ENCODE results near the gene JPH2. TPM values are rescaled to one million over a fixed set of nuclear protein-coding genes. Genes with fewer than 3 reads are reported as not detected.

The JPH2 gene
- total RNA-seq, 1 donor from 2014 or later, result 151 TPM

DNA sequence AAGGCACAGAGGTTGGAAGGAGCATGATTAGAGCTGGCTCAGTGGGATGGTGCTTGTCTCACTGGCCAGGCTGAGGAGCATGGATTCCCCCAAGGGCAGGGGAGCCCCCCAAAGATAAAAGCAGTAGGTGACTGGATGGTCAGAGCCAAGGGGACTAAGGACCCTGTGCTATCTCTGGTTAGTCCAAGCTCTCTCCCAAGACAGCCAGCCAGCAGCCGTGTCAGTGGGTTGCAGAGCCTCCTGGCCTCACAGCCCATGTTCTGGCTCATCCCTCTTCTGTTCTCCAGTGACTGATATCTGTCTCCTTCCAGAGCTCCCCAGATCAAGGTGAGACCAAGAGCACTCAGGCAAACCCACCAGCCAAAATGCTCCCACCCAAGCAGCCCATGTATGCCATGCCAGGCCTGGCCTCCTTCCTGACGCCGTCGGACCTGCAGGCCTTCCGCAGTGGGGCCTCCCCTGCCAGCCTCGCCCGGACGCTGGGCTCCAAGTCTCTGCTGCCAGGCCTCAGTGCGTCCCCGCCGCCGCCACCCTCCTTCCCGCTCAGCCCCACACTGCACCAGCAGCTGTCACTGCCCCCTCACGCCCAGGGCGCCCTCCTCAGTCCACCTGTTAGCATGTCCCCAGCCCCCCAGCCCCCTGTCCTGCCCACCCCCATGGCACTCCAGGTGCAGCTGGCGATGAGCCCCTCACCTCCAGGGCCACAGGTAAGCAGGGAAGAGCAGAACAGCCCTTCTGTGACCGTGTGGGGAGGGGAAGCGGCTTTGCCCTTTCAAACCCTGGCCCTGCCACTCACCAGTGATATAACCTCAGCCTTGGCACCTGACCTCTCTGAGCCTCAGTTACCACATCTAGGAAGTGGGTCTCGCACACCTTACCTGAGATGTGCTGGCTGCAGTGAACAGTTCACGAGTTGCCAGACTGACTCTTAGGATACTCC is 121.3 kb downstream of the JPH2 start:
- intact Hi-C loops (cut with micrococcal nuclease), result no loop called here
- no peak for DNase-seq
- no peak overlapping the region for H3K27ac ChIP-seq (replicated peaks)

DNA sequence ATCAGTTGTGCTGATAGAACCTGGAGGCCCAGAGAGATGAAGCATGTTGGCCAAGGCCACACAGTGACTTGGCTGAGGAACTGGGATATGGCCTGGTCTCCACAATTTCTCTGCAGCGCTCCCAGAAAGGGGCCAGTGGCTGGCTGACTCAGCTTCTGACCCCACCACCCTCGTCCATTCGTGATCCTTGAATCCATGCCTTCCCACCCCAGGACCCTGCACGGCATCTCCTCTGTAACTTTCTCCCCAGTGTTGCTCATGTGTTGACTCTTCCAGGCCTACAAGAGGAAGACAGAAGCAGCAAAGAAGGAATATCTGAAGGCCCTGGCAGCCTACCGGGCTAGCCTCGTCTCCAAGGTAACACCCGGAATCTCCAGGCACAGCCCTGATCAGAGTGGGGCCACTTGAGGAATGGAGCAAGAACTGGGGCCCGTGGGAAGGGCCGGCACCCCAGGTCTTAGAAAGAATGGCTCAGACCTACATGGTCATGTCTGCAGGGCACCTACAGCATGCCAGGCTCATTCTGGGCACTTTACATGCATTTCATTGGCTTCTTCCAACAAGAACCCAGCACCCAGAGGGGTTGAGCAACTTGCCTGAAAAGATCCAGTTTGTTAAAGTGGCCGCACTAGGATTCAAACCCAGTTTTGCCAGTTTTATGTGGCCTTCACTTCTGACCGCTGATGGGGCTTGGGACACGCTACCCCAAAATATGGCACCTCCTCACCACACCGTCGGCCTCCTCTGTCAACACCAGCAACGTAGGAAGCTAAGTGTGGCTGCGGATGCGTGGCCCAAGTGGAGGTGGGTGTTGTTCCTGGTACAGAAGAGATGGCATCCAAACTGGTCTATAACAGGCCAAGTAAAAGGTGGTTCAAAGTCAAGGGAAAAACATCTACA is 122.2 kb downstream of the JPH2 start:
- Histone ChIP-seq H3K36me3 (no peaks in the 10 kb centered on the region), H3K9me3 (replicated peaks) (peaks cover 3% of the 10 kb centered on the region), H3K27me3 (ENCODE audit: low read depth) (no peaks in the 10 kb centered on the region), H3K4me1 (no peaks in the 10 kb centered on the region), H3K4me3 (no peak overlapping the region), H3K27ac (replicated peaks) (no peak overlapping the region)
- TF ChIP-seq, protein P1, sequence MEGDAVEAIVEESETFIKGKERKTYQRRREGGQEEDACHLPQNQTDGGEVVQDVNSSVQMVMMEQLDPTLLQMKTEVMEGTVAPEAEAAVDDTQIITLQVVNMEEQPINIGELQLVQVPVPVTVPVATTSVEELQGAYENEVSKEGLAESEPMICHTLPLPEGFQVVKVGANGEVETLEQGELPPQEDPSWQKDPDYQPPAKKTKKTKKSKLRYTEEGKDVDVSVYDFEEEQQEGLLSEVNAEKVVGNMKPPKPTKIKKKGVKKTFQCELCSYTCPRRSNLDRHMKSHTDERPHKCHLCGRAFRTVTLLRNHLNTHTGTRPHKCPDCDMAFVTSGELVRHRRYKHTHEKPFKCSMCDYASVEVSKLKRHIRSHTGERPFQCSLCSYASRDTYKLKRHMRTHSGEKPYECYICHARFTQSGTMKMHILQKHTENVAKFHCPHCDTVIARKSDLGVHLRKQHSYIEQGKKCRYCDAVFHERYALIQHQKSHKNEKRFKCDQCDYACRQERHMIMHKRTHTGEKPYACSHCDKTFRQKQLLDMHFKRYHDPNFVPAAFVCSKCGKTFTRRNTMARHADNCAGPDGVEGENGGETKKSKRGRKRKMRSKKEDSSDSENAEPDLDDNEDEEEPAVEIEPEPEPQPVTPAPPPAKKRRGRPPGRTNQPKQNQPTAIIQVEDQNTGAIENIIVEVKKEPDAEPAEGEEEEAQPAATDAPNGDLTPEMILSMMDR (IDR thresholded peaks at IDR 0.05; ENCODE audit: borderline replicate concordance), result no peak
- intact Hi-C loops (cut with micrococcal nuclease), result no loop called here
- DNase-seq, result no peak

More for the DNA sequence above, 121.3 kb downstream of the JPH2 start:
- no peaks in the 10 kb centered on the region for H3K4me1 ChIP-seq
- no peaks in the 10 kb centered on the region for H3K36me3 ChIP-seq
- no peaks in the 10 kb centered on the region for H3K27me3 ChIP-seq (ENCODE audit: low read depth)
- TF ChIP-seq, protein P1 (IDR thresholded peaks at IDR 0.05; ENCODE audit: borderline replicate concordance), result no peak
- no peaks in the 10 kb centered on the region for H3K9me3 ChIP-seq (replicated peaks)
- H3K4me3 ChIP-seq, result no peak overlapping the region

Other genes with a start within 250 kb of the JPH2 start
- gene OSER1, start 23.6 kb upstream of the JPH2 start, total RNA-seq, result 34.0 TPM
- 0.55 TPM for gene GDAP1L1, start 60.1 kb upstream of the JPH2 start, total RNA-seq
- 160 TPM for gene FITM2, start 124.0 kb upstream of the JPH2 start, total RNA-seq
- gene R3HDML, start 149.9 kb upstream of the JPH2 start, total RNA-seq, result not detected
- gene HNF4A, start 168.5 kb upstream of the JPH2 start, total RNA-seq, result not detected